A549 treated with DMSO at 1 μM for 4 hours (cell line): ENCODE measurements around the gene C2orf92. TPM values are rescaled to one million over a fixed set of nuclear protein-coding genes. Genes with fewer than 3 reads are reported as not detected.

Experiments used
- total RNA-seq: library from RNA; stranded (reverse); fragments of 200-300 nt; extraction: Qiagen RNA extraction; gene quantifications from 5 replicates; pipeline ENCODE4 v1.2.3, GENCODE V29; 2022; ENCODE audit warnings: low read depth

Gene C2orf92
- 0.51 to 0.88 TPM (median 0.68 TPM) in 5 replicates for total RNA-seq

DNA sequence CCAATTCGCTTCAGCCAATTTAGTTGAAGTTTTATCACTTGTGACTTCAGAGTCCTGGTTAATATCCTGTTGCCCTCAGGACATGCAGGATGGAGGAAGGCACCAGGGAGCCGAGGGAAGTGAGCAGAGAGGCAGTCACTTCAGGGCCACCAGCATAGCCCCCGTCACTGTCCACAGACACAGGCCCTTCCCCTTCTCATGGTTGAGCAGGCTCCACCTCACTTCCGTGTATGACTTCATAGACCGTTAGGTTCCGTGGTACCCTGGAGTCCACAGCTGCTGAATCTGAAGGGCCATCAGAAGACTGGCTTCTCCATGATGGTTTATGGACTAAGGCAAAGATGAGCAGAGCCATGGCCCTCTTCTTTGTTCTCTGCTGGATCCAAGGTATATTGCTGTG is at the start of gene C2orf92:
C2orf92 (plus strand) TSS at position 266 of the 400 bp plus-strand sequence; CDS start at position 342, 76 bp downstream.

DNA sequence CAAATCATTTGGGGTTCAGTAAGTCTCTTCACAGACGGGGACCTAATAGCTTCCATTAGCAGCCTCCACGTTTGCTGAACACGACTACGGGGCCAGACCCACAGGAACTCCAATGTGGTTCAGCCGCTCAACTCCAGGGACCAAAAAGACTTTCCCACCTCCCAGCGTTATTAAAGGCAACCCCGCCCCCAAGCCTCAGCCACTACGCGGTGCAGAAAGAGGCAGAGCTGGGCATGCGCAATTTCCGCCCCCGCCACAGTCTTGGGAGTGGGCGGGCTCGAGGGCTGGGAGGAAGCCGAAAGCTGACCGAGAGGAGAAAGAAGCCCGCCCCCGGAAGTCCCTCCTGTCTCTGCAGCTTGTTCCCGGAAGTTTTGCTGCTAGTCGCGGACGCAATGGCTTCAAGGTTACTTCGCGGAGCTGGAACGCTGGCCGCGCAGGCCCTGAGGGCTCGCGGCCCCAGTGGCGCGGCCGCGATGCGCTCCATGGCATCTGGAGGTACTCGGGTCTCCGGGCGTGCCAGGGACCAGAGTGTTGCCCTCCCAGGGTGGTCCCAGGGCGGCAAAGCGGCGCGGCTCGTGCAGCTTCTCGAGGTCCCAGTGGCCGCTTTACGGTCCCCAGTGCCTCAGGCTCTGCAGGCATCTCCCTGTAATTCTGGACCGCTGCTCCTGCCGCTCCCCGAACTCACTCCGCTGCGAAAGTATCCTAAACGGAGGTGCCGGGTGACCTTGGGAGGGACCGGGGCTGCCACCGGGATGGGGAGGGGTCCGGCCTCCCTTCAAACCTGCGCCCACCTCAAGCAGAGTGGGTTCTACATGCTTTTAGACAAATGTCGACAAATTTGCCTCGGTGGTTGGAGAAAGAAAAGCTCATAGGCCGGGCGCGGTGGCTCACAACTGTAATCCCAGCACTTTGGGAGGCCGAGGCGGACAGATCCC is 23.6 kb upstream of the C2orf92 start, which contains the start of gene COX5B:
COX5B (plus strand) TSS at position 368 of the 935 bp plus-strand sequence; CDS start at position 393, 25 bp downstream.

DNA sequence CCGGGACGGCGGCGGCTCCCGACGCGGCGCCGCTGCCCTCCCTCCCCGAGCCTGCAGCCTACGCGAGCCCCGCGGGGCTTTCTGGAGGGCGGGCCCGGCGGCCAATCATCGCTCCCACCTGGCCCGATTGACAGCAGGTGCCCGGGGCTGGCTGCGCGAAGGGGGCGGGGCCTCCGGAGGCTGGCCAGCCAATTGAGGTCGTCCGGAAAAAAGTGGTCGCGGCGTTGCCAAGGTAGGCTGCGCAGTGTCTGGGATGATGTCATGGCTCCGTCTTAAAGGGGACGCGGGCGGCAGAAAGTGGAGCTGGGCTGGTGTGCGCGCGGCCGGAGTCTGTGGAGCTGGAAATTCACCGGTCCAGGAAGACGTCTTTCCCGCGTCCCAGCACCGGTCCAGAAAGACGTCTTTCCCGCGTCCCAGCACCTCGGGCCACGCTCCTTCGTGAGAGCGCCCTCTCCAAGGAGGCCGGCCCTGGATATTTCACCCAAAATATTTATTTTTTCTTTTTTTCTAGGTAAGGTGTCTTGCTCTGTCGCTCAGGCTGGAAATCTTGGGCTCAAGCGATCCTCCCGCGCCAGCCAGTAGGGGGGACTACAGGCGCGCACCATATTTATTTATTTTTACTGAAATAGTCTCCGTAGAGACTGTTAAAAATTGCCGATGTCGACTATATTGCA is 5.4 kb upstream of the C2orf92 start, which contains the start of gene ACTR1B:
ACTR1B (minus strand) TSS at position 83 of the 674 bp plus-strand sequence. CDS start 154 bp downstream, outside the sequence.

DNA sequence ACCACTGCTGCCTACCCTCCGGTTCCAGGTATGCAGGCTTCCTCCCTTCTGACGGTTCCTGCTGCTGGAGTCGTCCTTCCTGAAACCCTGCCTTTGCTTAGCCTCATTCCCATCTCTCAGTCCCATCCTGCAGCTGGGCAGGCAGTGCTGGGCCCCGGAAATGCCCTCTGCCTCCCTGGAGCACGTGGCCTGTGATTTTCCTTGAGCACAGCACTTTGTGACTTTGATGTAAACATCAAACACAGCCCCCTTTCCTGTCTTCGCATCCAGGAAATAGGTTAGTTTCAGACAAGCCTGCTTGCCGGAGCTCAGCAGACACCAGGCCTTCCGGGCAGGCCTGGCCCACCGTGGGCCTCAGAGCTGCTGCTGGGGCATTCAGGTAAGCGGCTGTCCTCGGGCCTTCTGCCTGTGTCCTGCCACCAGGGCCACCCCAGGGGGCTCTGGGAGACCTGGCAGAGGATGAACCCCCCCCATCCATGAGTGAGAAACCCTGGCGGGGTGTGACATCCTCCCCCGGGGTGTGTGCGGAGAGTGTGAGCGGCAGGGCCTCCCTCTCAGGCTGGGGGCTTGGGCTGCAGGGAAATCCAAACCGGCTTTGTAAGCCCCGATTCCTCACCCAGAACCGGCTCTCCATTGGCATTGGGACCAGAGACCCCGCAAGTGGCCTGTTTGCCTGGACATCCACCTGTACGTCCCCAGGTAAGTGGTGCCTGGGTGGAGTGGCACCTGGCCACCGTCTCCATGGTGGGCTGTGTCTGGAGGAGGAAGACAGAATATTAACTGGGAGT is 44.0 kb downstream of the C2orf92 start, which contains the start of gene ZAP70:
ZAP70 (plus strand) TSS at position 281 of the 788 bp plus-strand sequence. CDS start 10,461 bp downstream, outside the sequence.

Other genes starting within 250 kb of the C2orf92 start
- 4.8 to 6.5 TPM (median 5.1 TPM) in 5 replicates for gene ANKRD36B, start 79.8 kb upstream of the C2orf92 start, total RNA-seq
- 250 to 305 TPM (median 295 TPM) in 5 replicates for gene COX5B, start 23.7 kb upstream of the C2orf92 start, total RNA-seq
- gene ACTR1B, start 5.7 kb upstream of the C2orf92 start, total RNA-seq, result 35.1 to 40.2 TPM (median 38.6 TPM) in 5 replicates
- 0.05 to 0.10 TPM in 2 of 5 replicates, not detected in the others for gene ZAP70, start 43.9 kb downstream of the C2orf92 start, total RNA-seq